ENCODE measurements around the gene MICAL2. TPM values are rescaled to one million over a fixed set of nuclear protein-coding genes. Genes with fewer than 3 reads are reported as not detected.
A peak's percentile ranks its signal among the peaks of the same experiment; 100 is the strongest.

Gene MICAL2
- polyA plus RNA-seq, 1 experiment, result 135 TPM

- Histone ChIP-seq H3K4me3 (ENCODE audit: low read depth, low read length) (no peak overlapping the region), H3K36me3 (ENCODE audit: control insufficient read depth, insufficient read depth, low read length) (no peaks in the 10 kb centered on the region), H3K27me3 (ENCODE audit: control insufficient read depth, insufficient read depth, low read length) (no peaks in the 10 kb centered on the region)
- ChIA-PET CTCF (interaction anchor here (0.9 to 5.3 kb wide), 11 partner anchors 10 to 192 kb away, joined by 3 to 44 read pairs (median 6); no protein-coding TSS in a partner anchor), POLR2A (interaction anchor here (0.5 kb wide), 1 partner anchor 22 kb away, joined by 6 read pairs; no protein-coding TSS in a partner anchor)
- DNase-seq (ENCODE audit: low read depth), result no peak
- TF ChIP-seq, protein P1, sequence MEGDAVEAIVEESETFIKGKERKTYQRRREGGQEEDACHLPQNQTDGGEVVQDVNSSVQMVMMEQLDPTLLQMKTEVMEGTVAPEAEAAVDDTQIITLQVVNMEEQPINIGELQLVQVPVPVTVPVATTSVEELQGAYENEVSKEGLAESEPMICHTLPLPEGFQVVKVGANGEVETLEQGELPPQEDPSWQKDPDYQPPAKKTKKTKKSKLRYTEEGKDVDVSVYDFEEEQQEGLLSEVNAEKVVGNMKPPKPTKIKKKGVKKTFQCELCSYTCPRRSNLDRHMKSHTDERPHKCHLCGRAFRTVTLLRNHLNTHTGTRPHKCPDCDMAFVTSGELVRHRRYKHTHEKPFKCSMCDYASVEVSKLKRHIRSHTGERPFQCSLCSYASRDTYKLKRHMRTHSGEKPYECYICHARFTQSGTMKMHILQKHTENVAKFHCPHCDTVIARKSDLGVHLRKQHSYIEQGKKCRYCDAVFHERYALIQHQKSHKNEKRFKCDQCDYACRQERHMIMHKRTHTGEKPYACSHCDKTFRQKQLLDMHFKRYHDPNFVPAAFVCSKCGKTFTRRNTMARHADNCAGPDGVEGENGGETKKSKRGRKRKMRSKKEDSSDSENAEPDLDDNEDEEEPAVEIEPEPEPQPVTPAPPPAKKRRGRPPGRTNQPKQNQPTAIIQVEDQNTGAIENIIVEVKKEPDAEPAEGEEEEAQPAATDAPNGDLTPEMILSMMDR (IDR thresholded peaks at IDR 0.05; ENCODE audit: insufficient read depth, low read depth, low read length), result no peak
Observed at GRCh38 chr11:12089041-12089440, 21.3 kb upstream of the MICAL2 start.

DNA sequence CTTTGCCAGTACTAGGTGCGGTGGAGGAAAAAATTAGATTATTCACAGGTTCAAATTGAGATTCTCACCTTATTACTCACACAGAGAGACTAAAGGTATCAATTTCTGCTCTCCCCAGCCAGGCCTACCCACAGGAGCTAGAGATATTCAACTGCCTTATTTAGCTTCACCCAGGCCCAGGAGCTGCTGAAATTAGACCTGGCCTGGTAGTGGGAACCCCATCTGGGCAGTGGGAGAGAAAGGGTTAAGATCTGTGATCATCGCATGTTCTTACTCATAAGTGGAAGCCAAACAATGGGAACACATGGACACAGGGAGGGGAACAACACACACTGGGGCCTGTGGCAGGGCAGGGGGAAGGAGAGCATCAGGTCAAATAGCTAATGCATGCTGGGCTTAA lies 20.9 kb upstream of the MICAL2 start:
- Histone ChIP-seq H3K36me3 (ENCODE audit: control insufficient read depth, insufficient read depth, low read length) (no peaks in the 10 kb centered on the region), H3K27me3 (ENCODE audit: control insufficient read depth, insufficient read depth, low read length) (no peaks in the 10 kb centered on the region), H3K4me3 (ENCODE audit: low read depth, low read length) (no peak overlapping the region)
- ChIA-PET CTCF (interaction anchor here (1.0 to 5.3 kb wide), 11 partner anchors 13 to 199 kb away, joined by 3 to 44 read pairs (median 5); no protein-coding TSS in a partner anchor), POLR2A (interaction anchor here (0.7 to 0.8 kb wide), 2 partner anchors 110 to 1181 kb away, joined by 3 to 4 read pairs; no protein-coding TSS in a partner anchor)
- DNase-seq (ENCODE audit: low read depth), result no peak
- TF ChIP-seq, protein P1 (IDR thresholded peaks at IDR 0.05; ENCODE audit: insufficient read depth, low read depth, low read length), result no peak

- CTCF ChIA-PET, result interaction anchor here (1.0 to 5.3 kb wide), 8 partner anchors 12 to 199 kb away, joined by 3 to 44 read pairs (median 4); no protein-coding TSS in a partner anchor
- DNase-seq (ENCODE audit: low read depth), result no peak
- H3K27me3 ChIP-seq (ENCODE audit: control insufficient read depth, insufficient read depth, low read length), result no peaks in the 10 kb centered on the region
Observed at GRCh38 chr11:12090061-12090591, 20.3 kb upstream of the MICAL2 start.

GRCh38 chr11:12090761-12091258 lies 19.6 kb upstream of the MICAL2 start:
- Histone ChIP-seq H3K27me3 (ENCODE audit: control insufficient read depth, insufficient read depth, low read length) (no peaks in the 10 kb centered on the region), H3K4me3 (ENCODE audit: low read depth, low read length) (no peak overlapping the region), H3K36me3 (ENCODE audit: control insufficient read depth, insufficient read depth, low read length) (no peaks in the 10 kb centered on the region)
- ChIA-PET POLR2A (interaction anchor here (0.6 kb wide), 1 partner anchor 265 kb away, joined by 3 read pairs; no protein-coding TSS in a partner anchor), CTCF (interaction anchor here (0.8 to 5.3 kb wide), 9 partner anchors 12 to 198 kb away, joined by 3 to 44 read pairs (median 5); no protein-coding TSS in a partner anchor)
- TF ChIP-seq, protein P1 (IDR thresholded peaks at IDR 0.05; ENCODE audit: insufficient read depth, low read depth, low read length), result no peak
- no peak for DNase-seq (ENCODE audit: low read depth)

More at GRCh38 chr11:12090061-12090591, 20.3 kb upstream of the MICAL2 start:
- TF ChIP-seq, protein P1 (IDR thresholded peaks at IDR 0.05; ENCODE audit: insufficient read depth, low read depth, low read length), result no peak
- POLR2A ChIA-PET, result interaction anchor here (0.7 to 0.8 kb wide), 2 partner anchors 110 to 1181 kb away, joined by 3 to 4 read pairs; no protein-coding TSS in a partner anchor
- H3K4me3 ChIP-seq (ENCODE audit: low read depth, low read length), result no peak overlapping the region
- H3K36me3 ChIP-seq (ENCODE audit: control insufficient read depth, insufficient read depth, low read length), result no peaks in the 10 kb centered on the region

GRCh38 chr11:12091956-12092558 lies 18.3 kb upstream of the MICAL2 start:
- TF ChIP-seq, protein P1 (IDR thresholded peaks at IDR 0.05; ENCODE audit: insufficient read depth, low read depth, low read length), result peak; percentile 30; the same call in 1 of the 2 replicates
- no peak for DNase-seq (ENCODE audit: low read depth)
- no peak overlapping the region for H3K4me3 ChIP-seq (ENCODE audit: low read depth, low read length)
- H3K27me3 ChIP-seq (ENCODE audit: control insufficient read depth, insufficient read depth, low read length), result no peaks in the 10 kb centered on the region
- CTCF ChIA-PET, result interaction anchor here (0.6 to 1.7 kb wide), 11 partner anchors 10 to 190 kb away, joined by 3 to 8 read pairs (median 4); no protein-coding TSS in a partner anchor
- H3K36me3 ChIP-seq (ENCODE audit: control insufficient read depth, insufficient read depth, low read length), result no peaks in the 10 kb centered on the region
- POLR2A ChIA-PET, result interaction anchor here (0.7 to 1.1 kb wide), 2 partner anchors 12 to 72 kb away, joined by 3 to 5 read pairs; no protein-coding TSS in a partner anchor

All from BJ (cell line).